Gastroesophageal sphincter (tissue), 4 donors: Measurements from ENCODE around the gene PDCL2. TPM values are rescaled to one million over a fixed set of nuclear protein-coding genes. Genes with fewer than 3 reads are reported as not detected.

Experiments
- ATAC-seq: fragments of 150-250 bp; one replicate; pipeline ENCODE4 v1.9.1; 2016; ENCODE audit warnings: mild to moderate bottlenecking, moderate library complexity
- H3K27ac ChIP-seq, 4 donors: fragments of 200-600 bp; sonication (generic) in 3 of 4; 1 replicate in 3 of 4; 2 replicates in 1 of 4; pipeline ENCODE4 v1.5.1; 2016 to 2019
- H3K27me3 ChIP-seq: fragments of 200-600 bp; sonication (generic); one replicate; pipeline ENCODE4 v1.5.1; 2019
- H3K36me3 ChIP-seq, 2 donors: fragments of 200-600 bp; sonication (generic); one replicate each; pipeline ENCODE4 v1.5.1; 2019; ENCODE audit warnings: control low read depth in 1 of 2
- H3K4me1 ChIP-seq, 3 donors: fragments of 200-600 bp; sonication (generic); 1 replicate in 2 of 3; 2 replicates in 1 of 3; pipeline ENCODE4 v1.5.1; 2016 to 2019; ENCODE audit warnings: control low read depth in 2 of 3
- H3K4me3 ChIP-seq, 2 donors: fragments of 200-600 bp; sonication (generic); one replicate each; pipeline ENCODE4 v1.5.1; 2019; ENCODE audit warnings: mild to moderate bottlenecking in 1 of 2, moderate library complexity in 1 of 2
- H3K9me3 ChIP-seq, 3 donors: fragments of 200-600 bp; sonication (generic); one replicate each; pipeline ENCODE4 v1.5.1; 2017 to 2019; ENCODE audit warnings: control low read depth in 2 of 3
- EP300 ChIP-seq: sonication (generic); formaldehyde crosslinking; IDR thresholded peaks from one replicate; pipeline ENCODE4 v1.6.1; 2017; ENCODE audit warnings: antibody characterized with exemption, mild to moderate bottlenecking
- POLR2A ChIP-seq, 2 donors: fragments of 450-650 bp; IDR thresholded peaks; one replicate each; pipeline ENCODE4 v1.6.1; 2017; ENCODE audit warnings: antibody characterized with exemption in 2 of 2, mild to moderate bottlenecking in 2 of 2, moderate library complexity in 1 of 2
- POLR2AphosphoS5 ChIP-seq: sonication (generic); formaldehyde crosslinking; IDR thresholded peaks from one replicate; pipeline ENCODE4 v1.6.1; 2017; ENCODE audit warnings: antibody characterized with exemption
- WGBS, 2 donors: methylation state at CpG; one replicate each; pipeline ENCODE4 v1.1.5; 2018; ENCODE audit warnings: low coverage in 1 of 2; 5-methylcytosine and 5-hydroxymethylcytosine counted together
- total RNA-seq, 4 donors: library from RNA; depleted of rRNA; stranded (reverse); fragments of >200 nt; gene quantifications; one replicate each; pipeline ENCODE4 v1.1.0, GENCODE V29; 2016
- TF ChIP-seq, protein P1 (sequence below), 4 experiments: fragments of 200-600 bp in 2 of 4; fragments of 450-650 bp in 2 of 4; sonication (generic) in 1 of 4; IDR thresholded peaks; one replicate each; pipeline ENCODE4 v1.5.1; 2017 to 2019; ENCODE audit warnings: antibody characterized with exemption in 4 of 4, mild to moderate bottlenecking in 2 of 4, moderate library complexity in 2 of 4

Gene PDCL2
- total RNA-seq, 4 donors from 2014 or later: not detected

DNA sequence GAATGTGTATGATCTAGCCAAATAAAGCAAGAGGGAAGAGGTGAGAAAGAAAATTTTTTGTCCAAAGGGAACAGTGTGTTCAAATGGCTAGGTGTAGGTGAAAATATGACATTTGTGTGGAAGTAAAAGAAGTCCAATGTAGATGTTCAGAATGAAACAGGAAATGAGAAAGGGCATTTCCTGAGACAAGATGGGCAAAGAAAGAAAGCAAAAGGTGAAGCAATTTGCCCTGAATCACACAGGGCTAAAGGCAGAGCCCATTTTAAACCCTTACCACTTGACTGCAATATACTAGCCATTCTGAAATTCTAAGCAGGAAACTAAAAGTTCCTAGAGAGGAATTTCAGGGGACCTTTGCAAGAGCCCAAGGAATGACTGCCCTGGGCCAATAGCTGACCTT, 81.4 kb downstream of the PDCL2 start:
- ATAC-seq: no peak
- TF ChIP-seq, protein P1, sequence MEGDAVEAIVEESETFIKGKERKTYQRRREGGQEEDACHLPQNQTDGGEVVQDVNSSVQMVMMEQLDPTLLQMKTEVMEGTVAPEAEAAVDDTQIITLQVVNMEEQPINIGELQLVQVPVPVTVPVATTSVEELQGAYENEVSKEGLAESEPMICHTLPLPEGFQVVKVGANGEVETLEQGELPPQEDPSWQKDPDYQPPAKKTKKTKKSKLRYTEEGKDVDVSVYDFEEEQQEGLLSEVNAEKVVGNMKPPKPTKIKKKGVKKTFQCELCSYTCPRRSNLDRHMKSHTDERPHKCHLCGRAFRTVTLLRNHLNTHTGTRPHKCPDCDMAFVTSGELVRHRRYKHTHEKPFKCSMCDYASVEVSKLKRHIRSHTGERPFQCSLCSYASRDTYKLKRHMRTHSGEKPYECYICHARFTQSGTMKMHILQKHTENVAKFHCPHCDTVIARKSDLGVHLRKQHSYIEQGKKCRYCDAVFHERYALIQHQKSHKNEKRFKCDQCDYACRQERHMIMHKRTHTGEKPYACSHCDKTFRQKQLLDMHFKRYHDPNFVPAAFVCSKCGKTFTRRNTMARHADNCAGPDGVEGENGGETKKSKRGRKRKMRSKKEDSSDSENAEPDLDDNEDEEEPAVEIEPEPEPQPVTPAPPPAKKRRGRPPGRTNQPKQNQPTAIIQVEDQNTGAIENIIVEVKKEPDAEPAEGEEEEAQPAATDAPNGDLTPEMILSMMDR (IDR thresholded peaks at IDR 0.05): no peak
- TF ChIP-seq POLR2AphosphoS5 (no peak), POLR2A (IDR thresholded peaks at IDR 0.05) (no peak), EP300 (no peak)
- H3K4me3 ChIP-seq: no peak overlapping the region
- H3K36me3 ChIP-seq: peaks cover 0 to 19% of the 10 kb centered on the region in 2 donors
- peaks cover 0 to 8% (median 0%) of the 10 kb centered on the region in 3 donors for H3K4me1 ChIP-seq
- H3K9me3 ChIP-seq: no peaks in the 10 kb centered on the region
- H3K27me3 ChIP-seq: no peaks in the 10 kb centered on the region
- H3K27ac ChIP-seq: no peak overlapping the region

DNA sequence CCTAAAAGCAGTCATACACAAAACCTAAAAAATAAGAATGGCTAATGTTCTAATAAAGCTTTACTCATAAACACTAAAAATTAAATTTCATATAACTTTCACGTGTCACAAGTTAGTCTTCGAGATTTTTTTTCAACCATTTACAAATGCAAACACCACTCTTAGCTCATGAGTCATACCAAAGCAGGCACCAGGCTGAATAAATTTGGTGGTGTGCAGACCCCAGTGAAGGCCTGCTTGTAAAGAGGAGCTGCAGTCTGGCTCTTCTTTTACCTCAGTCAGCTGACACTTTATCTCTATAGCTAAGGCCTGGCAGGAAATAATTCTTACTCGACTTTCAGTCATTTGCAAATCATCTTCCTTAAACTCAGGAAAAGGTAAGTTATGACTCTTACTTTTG, 82.8 kb downstream of the PDCL2 start:
- Histone ChIP-seq H3K36me3 (peaks cover 0 to 19% of the 10 kb centered on the region in 2 donors), H3K4me3 (no peak overlapping the region), H3K27ac (no peak overlapping the region), H3K4me1 (peaks cover 0 to 8% (median 0%) of the 10 kb centered on the region in 3 donors), H3K9me3 (no peaks in the 10 kb centered on the region), H3K27me3 (no peaks in the 10 kb centered on the region)
- no peak for ATAC-seq
- TF ChIP-seq POLR2A (IDR thresholded peaks at IDR 0.05) (no peak), EP300 (no peak), POLR2AphosphoS5 (no peak)
- TF ChIP-seq, protein P1 (IDR thresholded peaks at IDR 0.05): no peak
- 43 to 86% methylated on average over 2 to 3 of the region's 3 CpGs for WGBS, 2 donors

DNA sequence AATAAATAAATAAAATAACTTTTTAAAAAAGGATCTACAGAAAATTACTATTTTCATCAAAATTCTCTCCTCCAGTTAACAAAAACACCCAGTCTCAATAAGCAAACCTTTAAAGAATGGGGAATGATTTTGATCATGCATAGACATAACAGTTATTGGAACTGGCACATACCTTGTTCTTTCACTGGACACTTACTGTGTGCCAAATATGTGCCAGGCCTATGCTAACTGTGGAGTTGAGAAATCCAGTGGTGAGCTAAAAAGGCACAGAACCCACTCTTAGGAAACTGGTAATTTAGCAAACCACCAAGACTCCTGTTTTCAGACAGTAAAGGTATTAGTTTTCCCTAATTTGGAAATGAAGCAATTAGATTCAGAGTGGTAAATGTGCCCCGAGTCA, 84.4 kb downstream of the PDCL2 start:
- WGBS, 2 donors: 78% methylated on average over 1 of the region's 1 CpG; no CpG with 5 or more reads in 1 of the 2 donors
- Histone ChIP-seq H3K4me1 (peaks cover 0 to 8% (median 0%) of the 10 kb centered on the region in 3 donors), H3K27me3 (no peaks in the 10 kb centered on the region), H3K36me3 (peaks cover 0 to 19% of the 10 kb centered on the region in 2 donors), H3K4me3 (no peak overlapping the region), H3K27ac (no peak overlapping the region), H3K9me3 (no peaks in the 10 kb centered on the region)
- no peak for ATAC-seq
- TF ChIP-seq, protein P1 (IDR thresholded peaks at IDR 0.05): no peak
- no peak for TF ChIP-seq EP300
- no peak for TF ChIP-seq POLR2A (IDR thresholded peaks at IDR 0.05)
- no peak for TF ChIP-seq POLR2AphosphoS5

Other genes with a start within 250 kb of the PDCL2 start
- 1 to 10 TPM; 1.6 to 6.0 (median 4.8) TPM for gene SRD5A3, start 246.0 kb downstream of the PDCL2 start, total RNA-seq
- gene TMEM165, start 196.3 kb downstream of the PDCL2 start, total RNA-seq: 100 to 1,000 TPM; 136 to 198 (median 169) TPM
- 10 to 100 TPM; 30.0 to 55.7 (median 33.9) TPM for gene CLOCK, start 45.3 kb downstream of the PDCL2 start, total RNA-seq
- 1 to 10 TPM in 1 of 4 donors, not detected in 3; 1.6 TPM for gene NMU, start 44.1 kb upstream of the PDCL2 start, total RNA-seq
- gene EXOC1L, start 227.5 kb upstream of the PDCL2 start, total RNA-seq: not detected